UCSD-AML1 (cell line): ENCODE data around the gene SEC14L1.

ENCODE experiments used
- DNase-seq: peaks from one replicate; lab custom pipeline; 2025; ENCODE audit not compliant: unreplicated experiment; lab: John Stamatoyannopoulos, UW

SEC14L1 gene

DNA sequence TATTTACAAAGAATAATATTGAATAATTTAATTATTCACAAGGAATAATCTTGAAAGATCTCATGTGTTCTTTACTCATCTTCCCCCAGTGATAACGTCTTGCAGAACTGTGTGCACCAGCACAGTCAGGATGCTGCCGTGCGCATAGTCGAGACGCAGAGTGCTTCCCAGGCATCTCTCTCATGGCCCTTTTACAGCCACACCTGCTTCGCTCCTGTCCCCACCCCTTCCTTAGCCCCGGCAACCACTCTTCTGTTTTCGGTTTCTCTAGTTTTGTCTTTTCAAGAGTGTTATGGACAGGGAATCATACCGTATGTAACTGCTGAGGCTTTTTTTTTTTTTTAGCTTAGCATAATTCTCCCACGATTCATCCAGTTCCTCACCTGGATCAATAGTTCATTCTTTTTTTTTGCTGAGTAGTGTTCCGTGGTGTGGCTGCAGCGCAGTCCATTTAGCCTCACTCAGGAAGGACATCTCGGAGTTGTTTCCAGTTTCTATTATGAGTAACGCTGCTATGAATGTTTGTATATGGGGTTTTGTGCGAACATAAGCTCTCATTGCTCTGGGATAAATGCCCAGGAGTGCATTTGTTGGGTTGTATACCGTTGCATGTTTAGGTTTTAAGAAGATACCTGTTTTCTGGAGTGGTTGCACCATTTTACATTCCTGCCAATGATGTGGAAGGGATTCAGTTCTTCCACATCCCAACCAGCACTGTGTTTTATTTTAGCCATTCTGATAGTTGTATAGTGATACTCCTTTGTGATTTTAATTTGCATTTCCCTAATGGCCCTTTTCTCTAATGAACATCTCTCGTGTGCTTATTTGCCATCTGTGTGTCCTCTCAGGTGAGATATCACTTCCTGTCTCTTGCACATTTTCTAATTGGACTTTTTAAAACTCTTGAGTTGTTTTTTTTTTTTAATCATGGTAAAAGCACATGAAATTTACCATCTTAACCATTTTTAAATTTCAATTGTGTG lies 47.6 kb downstream of the SEC14L1 start:
- no peak for DNase-seq

DNA sequence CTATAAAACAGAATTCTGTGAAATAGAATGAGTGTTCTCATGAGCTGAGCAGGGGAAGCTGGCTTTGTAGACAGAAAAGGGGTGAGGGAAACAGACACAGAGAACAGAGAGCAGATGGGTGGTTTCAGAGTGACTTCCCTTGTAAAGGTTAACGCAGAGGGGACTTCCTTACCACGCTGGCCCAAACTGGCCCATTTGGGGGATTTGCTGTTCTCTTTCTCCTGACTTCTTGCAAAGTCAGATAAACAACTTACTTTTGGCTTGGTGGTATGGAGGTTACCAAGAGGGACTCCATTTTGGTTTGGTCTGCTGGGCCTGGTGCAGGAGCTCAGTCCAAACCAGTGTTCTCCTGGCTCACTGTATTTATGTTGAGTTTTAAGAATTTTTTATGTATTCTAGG lies 48.4 kb downstream of the SEC14L1 start:
- no peak for DNase-seq

DNA sequence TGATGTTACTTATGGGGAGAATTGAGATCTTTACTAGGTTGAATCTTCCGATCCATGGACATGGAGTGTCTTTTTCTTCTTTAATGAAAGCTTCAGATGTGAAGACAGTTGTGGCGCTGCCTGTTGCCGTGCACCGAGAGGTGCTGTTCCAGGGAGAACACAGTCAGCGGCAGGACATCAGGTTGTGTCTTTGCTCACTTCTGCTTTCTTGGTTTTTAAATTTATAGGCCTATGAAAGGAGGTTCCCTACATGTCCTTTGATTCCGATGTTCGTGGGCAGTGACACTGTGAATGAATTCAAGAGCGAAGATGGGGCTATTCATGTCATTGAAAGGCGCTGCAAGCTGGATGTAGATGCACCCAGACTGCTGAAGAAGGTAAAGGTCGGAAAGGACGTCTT lies 49.8 kb downstream of the SEC14L1 start:
- DNase-seq = no peak

DNA sequence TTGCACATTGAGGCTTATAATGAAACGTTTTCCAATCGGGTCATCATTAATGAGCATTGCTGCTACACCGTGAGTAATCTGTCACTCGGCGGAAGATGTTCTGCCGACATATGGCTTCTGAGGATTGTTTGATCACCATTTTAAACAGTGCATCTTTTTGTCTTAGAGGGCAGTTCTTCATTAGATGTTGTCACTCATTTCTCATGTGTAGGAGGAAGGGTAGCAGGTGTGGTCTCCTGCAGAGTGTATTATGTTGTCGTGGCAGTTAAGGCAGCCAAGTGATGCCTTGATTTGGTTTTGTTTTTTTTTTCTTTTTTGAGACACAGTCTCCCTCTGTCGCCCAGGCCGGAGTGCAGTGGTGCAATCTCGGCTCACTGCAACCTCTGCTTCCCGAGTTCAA lies 50.5 kb downstream of the SEC14L1 start:
- no peak for DNase-seq

DNA sequence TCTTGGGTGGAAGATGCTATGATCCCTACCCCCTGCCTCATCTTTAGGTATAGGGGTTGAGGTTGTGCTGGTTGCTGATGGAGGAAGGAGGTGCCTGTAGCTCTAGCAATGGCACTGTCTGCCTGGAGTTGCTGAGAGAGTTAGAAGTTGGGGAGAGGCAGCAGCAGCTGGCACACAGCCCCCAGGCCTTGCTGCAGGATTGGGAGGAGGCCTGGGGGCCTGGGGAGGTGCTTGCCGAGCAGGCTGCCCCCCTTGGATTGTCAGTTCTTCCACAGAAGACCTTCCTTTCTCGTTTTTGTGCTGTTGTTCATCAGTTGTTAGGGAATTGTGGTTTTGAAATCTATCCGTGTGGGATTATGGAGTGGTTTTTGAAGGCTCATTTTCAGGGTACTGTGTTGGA lies 52.9 kb downstream of the SEC14L1 start:
- no peak for DNase-seq

DNA sequence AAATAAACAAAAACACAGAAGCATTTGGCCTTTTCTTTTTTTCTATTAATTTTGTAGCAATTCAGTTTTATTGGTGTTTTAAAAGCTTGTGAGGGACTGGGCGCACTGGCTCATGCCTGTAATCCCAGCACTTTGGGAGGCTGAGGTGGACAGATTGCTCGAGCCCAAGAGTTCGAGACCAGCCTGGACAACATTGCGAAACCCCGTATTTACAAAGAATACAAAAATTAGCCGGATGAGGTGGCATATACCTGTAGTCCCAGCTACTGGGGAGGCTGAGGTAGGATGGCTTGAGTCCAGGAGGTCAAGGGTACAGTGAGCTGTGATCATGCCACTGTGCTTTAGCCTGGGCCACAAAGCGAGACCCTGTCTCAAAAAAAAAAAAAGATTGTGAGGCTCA lies 53.4 kb downstream of the SEC14L1 start:
- DNase-seq = no peak

DNA sequence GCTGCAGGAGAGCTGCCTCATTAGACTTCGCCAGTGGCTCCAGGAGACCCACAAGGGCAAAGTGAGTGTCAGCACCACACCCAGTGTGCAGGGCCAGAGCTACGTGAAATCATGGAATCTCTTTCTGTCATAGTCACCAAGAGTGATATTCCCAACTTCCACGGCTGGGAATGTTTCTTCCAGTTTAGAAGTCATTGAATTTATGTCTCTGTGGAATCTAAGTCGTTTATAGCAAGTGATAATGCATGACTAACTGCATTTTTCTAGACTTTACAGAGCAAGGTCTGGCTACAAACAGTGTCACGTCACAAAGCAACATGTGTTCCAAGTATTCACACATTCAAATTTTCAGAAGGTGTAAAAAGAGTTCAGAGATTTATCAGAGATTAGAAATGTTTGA lies 55.5 kb downstream of the SEC14L1 start:
- DNase-seq = no peak

DNA sequence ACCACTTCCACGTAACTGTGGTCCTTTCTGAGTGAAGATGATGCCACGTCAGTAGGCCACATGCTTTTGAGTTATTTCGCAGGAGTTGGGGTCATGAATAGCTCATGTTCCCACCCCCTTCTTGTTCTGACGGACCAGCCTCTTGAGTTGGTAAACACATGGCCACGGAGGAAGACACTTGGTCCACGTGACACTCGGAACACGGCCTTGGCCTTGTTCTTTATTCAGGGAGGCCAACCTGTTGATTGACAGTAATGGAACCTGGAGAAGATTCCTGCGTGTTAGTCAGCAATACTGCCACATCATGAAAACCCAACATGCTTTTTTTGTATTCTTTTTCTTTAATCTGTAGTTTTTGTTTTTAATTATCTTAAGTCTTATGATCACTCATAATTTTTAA lies 56.3 kb downstream of the SEC14L1 start:
- DNase-seq = no peak

DNA sequence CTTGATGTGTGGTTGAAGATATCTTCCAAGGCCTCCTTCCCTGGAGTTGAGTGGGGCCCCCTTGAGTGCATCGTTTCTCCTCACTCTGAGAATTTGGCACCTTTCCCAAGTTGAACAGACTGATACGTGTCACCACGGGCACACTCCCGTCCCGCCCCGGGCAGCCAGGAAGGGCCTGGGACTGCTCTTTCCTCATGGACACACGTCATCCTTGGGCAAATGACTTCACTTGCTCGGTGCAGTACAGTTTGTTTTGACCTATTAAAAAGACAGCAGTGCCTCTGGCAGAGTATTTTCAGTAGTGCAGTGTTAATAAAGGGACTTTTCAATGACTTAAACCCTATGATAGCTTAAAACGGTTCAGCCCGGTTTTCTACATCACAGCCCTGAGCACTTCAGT lies 59.9 kb downstream of the SEC14L1 start:
- DNase-seq = no peak

DNA sequence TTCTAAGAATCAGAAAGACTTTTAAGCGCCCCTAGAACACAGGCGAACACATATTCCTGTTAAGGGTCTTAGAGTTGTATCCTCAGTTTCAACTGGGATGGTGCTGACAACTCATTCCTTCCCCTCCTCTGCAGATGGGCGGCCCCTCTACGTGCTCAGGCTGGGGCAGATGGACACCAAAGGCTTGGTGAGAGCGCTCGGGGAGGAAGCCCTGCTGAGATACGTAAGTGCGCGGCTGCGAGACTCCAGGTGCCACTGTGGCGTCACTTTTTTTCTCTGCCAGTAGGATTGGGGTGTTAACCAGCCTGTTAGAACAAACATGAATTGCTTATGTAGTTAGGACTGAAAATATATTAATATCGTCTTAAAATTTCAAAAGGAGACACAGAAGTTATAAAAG lies 62.7 kb downstream of the SEC14L1 start:
- no peak for DNase-seq

DNA sequence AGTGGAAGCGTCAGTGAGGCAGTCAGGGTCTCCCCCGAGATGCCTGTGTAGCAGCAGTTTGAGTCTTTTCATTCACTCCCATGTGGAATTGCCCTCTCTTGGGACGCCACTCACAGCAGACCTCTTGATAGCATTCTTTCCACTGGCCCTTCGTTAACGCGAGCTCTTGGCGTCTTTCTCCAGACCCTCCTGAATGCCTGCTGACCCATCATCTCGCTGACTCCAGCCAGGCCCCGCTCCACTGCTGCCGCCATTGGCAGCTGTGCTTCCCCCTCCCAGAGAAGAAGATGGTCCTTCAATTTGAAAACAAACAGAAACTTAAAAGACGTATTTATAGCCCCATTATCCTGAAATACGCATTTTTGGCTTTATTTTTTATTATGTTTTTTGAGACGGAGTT lies 63.1 kb downstream of the SEC14L1 start:
- DNase-seq = no peak

DNA sequence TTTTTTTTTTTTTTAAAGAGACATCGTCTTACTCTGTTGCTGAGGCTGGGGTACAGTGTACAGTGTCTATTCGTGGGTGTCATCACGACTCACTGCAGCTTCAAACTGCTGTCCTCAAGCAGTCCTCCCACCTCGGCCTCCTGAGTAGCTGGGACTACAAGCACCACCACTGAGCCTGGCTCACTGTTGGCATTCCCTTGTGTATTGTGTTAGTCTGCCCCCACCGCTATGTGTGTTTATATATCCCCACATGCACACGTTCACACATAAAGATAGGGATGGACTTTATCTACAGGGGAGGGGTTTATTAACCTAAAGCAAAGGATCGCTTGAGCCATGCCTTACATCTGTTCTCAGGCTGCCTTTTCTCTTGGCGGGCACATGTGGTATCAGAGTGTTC lies 63.8 kb downstream of the SEC14L1 start:
- DNase-seq = no peak

DNA sequence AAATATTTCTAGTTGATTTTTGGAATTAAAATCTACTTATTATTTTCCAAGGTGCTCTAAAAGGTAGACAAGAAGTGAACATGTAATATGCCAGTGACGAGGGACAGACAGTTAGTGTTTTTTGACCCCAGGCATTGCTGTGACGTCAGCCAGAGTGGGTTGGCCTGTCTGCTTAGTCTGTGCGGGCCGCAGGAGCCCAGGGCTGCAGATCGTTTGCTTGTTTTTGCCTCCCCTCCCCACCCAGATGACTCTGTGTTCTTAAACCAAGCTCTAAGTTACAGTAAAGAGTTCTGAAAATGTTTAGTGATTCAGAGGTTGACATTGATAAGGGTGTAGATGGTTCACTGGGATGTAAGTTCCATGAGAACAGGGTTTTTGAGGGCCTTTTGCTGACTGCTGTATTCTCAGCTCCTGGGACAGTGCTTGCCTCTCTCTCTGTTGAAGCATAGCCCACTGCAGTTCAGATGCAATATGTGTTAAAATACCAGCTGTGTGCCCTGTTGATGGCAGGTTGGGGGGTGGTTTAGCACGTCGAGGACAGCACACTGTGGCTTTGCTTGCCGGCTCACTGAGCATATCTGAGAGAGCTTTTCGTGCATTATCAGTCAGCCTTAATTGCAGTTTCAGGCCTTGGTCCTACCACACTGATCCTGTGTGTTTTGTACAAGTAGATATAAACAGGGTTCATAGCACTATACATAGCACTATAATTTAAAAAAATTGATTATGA lies 64.8 kb downstream of the SEC14L1 start:
- DNase-seq = no peak

DNA sequence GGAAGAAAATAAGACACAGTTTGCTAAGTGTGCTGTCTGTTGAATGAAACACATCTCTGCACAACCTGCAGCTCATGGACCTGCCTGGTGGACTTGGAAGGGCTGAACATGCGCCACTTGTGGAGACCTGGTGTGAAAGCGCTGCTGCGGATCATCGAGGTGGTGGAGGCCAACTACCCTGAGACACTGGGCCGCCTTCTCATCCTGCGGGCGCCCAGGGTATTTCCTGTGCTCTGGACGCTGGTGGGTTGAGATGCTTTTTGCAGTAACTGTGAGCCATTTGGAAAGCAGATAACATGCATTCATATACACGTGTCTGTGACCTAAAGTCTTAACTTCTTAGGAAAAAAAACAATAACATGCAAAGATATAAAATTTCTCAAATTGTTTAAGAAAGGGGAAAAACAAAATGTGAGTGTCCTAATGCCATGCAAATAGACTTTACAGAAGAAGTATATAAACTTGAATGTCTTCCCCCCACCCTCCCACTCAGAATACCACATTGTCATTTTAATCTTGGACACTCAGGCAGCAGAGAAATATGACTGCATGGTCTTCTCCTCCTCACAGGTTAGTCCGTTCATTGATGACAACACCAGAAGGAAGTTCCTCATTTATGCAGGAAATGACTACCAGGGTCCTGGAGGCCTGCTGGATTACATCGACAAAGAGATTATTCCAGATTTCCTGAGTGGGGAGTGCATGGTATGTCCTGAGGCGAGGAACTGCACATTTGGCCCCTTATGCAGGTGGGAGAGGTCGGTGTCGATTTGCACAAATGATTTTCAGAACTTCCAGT lies 65.6 kb downstream of the SEC14L1 start:
- DNase-seq = peak; percentile 25

DNA sequence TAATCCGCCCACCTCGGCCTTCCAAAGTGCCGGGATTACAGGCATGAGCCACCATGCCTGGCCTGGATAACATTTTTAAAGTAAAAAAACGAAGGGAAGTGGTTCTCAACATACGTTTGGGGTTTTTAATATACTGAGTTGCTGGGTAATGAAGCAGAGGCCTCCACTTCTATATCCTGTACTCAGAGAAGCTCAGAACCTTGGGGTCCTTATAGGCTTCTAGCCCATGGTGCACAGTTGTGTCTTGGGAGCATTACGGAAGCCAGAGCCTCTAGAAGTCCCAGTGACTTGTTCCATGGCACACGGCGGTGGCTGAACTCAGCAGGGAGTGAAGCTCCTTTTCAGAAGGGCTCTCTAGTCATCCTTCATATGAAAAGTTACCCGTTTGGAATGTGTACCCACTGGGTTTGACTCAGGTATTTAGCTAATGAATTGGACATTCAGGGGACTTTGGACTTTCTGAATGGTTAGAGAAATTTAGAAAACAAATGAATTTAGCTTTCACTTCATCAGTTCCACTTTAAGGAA lies 67.0 kb downstream of the SEC14L1 start:
- DNase-seq = no peak

DNA sequence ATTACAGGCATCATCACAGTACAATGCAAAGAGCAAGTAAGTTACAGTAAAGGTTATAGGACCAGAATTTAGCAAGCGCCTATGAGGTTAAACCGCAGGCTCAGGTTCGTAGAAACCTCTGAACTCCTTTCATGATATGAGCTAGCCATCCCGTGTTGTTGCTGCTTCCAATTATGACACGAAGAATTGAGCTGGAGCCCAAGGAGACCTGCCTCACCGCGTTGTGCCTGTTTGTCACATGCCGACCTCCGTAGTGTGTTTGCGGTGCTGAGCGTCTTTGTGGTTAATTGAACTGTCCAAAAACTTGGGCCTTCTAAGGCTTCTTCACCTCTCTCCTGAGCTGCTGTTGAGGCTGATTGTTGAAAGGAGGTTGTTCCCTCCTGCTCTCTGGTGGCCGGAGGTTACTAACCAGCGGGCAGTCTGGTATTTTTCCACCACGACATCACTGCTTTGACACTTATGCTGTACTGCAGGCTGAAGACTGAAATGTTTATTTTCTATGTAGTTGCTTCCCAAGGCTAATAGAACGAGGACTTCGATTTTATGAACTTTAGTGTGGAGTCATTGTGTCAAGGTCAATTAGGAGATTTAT lies 67.5 kb downstream of the SEC14L1 start:
- no peak for DNase-seq

DNA sequence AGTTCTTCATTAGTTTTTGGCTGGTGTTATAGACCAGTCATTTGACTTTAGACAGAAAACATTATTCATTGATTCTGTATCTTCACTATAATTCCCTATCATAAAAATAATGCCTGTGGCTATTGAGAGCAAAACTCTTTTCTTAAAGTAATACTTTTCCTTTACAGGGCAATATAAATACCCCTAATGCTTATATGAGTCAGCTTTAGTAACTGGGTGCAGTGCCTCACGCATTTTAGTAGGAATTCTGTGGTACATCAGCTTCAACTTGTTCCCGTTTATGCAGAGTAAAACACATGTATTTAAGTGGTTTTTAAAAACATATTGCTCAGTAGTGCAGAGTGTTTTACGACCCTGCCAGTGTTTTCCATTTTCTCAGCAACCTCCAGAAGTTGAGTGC lies 68.1 kb downstream of the SEC14L1 start:
- DNase-seq = no peak

DNA sequence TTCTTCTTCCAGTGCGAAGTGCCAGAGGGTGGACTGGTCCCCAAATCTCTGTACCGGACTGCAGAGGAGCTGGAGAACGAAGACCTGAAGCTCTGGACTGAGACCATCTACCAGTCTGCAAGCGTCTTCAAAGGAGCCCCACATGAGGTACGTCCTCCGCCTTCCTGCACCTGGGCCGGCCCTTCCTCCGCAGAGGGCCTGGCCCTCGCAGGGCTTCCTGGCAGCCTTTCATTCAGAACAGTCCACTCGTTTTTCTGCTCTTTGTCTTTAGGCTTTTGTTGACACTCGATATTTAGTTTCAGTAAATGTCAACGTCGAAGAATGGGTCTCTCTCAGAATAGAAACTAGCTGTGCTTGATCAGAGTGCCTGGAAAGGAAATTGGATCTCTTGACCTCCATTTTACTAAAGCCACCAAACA lies 68.6 kb downstream of the SEC14L1 start:
- no peak for DNase-seq

DNA sequence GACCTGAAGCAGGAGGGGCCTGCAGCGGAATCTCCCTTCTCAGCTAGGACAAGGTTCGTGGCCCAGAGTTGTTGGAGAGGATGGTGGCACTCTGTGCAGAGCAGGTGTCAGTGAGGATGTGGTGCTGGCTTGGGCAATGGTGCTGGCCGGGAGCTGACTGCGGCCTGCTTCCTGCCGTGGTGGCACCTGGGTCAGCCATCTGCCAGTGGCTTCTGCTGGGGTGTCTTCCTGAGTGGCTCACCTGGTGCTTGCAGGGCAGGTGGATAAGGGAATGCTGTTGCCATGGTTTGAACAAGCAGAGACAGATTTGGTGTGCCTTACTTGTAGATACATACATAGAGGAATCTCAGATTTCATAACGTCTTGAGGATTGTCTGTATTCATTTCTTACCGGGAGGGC lies 69.6 kb downstream of the SEC14L1 start:
- no peak for DNase-seq

DNA sequence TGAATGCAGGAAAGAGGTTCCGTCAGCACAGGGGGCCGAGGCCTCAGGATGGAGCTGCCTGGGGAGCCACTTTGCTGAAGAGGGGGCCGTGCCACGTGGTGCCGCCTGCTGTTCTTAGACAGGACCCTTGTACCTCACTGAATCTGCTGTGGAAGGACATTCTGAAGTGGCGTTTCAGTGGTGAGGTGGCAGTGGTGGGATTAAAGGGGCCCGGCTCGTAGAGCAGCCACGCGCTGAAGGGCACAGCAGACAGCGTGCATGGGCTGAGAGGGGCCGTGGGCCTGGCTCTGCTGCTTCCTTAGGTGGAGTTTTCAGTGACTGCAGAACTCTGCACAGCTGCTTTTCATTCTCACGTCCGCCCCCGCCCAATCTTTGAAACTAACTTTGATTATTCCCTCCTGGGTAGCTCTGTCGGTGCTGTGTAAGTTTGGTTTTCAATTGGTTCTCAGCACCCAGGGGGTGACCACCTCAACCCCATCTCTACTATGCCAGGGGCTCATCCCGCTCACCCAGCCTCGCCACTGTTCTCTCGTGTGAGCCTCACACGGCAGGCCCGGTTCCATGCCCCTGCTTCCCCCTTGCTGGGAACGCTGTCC lies 70.3 kb downstream of the SEC14L1 start:
- DNase-seq = no peak
